Endodermal cell (in vitro differentiated cells): ENCODE measurements around the gene IDE. TPM values are rescaled to one million over a fixed set of nuclear protein-coding genes. Genes with fewer than 3 reads are reported as not detected.

ENCODE experiments used
- DNase-seq: peaks from one replicate; pipeline ENCODE4 v3.0.0-alpha.2; 2017
- H3K27ac ChIP-seq: 2 replicates; pipeline ENCODE4 v1.5.1; 2013; ENCODE audit warnings: mild to moderate bottlenecking, low read depth, low read length, moderate library complexity
- H3K27me3 ChIP-seq: 2 replicates; pipeline ENCODE4 v1.6.1; 2013; ENCODE audit warnings: mild to moderate bottlenecking, low read length, moderate library complexity; ENCODE audit not compliant: insufficient read depth, control insufficient read depth, poor library complexity, severe bottlenecking
- H3K36me3 ChIP-seq: 2 replicates; pipeline ENCODE4 v1.7.0; 2013; ENCODE audit warnings: mild to moderate bottlenecking, low read length, moderate library complexity; ENCODE audit not compliant: control insufficient read depth, insufficient read depth
- H3K4me1 ChIP-seq: one replicate; pipeline ENCODE4 v1.7.0; 2013; ENCODE audit warnings: low read length; ENCODE audit not compliant: control insufficient read depth, insufficient read depth
- H3K4me3 ChIP-seq: 2 replicates; pipeline ENCODE4 v1.5.1; 2013; ENCODE audit warnings: mild to moderate bottlenecking, low read length, moderate library complexity
- H3K9ac ChIP-seq: 2 replicates; pipeline ENCODE4 v1.6.1; 2013; ENCODE audit warnings: mild to moderate bottlenecking, low read length, moderate library complexity; ENCODE audit not compliant: poor library complexity, severe bottlenecking; ENCODE audit errors: extremely low read depth
- H3K9me3 ChIP-seq: 2 replicates; pipeline ENCODE4 v1.6.1; 2013; ENCODE audit warnings: mild to moderate bottlenecking, low read length, moderate library complexity; ENCODE audit not compliant: control insufficient read depth
- H3K27ac Mint-ChIP-seq: 2 replicates; pipeline ENCODE4 v1.8.0; 2020; ENCODE audit warnings: mixed read lengths
- H3K27me3 Mint-ChIP-seq: 2 replicates; pipeline ENCODE4 v1.8.0; 2021; ENCODE audit warnings: mild to moderate bottlenecking, mixed read lengths; ENCODE audit not compliant: insufficient read depth
- H3K36me3 Mint-ChIP-seq: 2 replicates; pipeline ENCODE4 v1.8.0; 2020; ENCODE audit warnings: low read depth, mixed read lengths
- H3K4me1 Mint-ChIP-seq: 2 replicates; pipeline ENCODE4 v1.8.0; 2020; ENCODE audit warnings: mixed read lengths
- H3K4me3 Mint-ChIP-seq: 2 replicates; pipeline ENCODE4 v1.8.0; 2020; ENCODE audit warnings: mild to moderate bottlenecking, moderate library complexity, mixed read lengths
- H3K9me3 Mint-ChIP-seq: 2 replicates; pipeline ENCODE4 v1.8.0; 2020; ENCODE audit warnings: mild to moderate bottlenecking, mixed read lengths
- CTCF ChIP-seq: fragments of 200-600 bp; sonication (generic); conservative IDR thresholded peaks from 2 replicates; pipeline ENCODE4 v1.5.0; 2021; ENCODE audit warnings: antibody characterized with exemption, mild to moderate bottlenecking
- WGBS, 2 experiments: methylation state at CpG; one replicate each; pipeline versions ENCODE4 v1.1.5 to v1.1.7; 2013; ENCODE audit warnings: missing lambda C conversion rate in 2 of 2, mixed read lengths in 1 of 2; ENCODE audit not compliant: insufficient coverage in 1 of 2, insufficient read length in 1 of 2; 5-methylcytosine and 5-hydroxymethylcytosine counted together
- total RNA-seq, 2 donors: library from RNA; stranded (reverse); fragmentation: NEBNext Ultra II Directional in 1 of 2; extraction: Animal tissue kit (Norgen Biotek cat#: 25700) in 1 of 2; gene quantifications; 2 replicates in 1 of 2; 3 replicates in 1 of 2; pipeline ENCODE4 v1.2.1, GENCODE V29; 2021

IDE gene
- total RNA-seq, 2 donors from 2014 or later = 56.3 to 63.3 TPM

- peak; percentile 69 for DNase-seq
- WGBS, 2 experiments = 59 to 100% methylated on average over 1 to 3 of the region's 3 CpGs
- TF ChIP-seq CTCF = peak; percentile 91
- Mint-ChIP-seq H3K27me3 (no peaks in the 10 kb centered on the region), H3K27ac (no peak overlapping the region), H3K36me3 (peaks cover 18% of the 10 kb centered on the region), H3K4me1 (no peaks in the 10 kb centered on the region), H3K4me3 (no peak overlapping the region), H3K9me3 (no peaks in the 10 kb centered on the region)
- H3K27me3 ChIP-seq = no peaks in the 10 kb centered on the region
- H3K4me1 ChIP-seq = no peaks in the 10 kb centered on the region
- no peak overlapping the region for H3K27ac ChIP-seq
- no peaks in the 10 kb centered on the region for H3K9me3 ChIP-seq
- peaks cover 39% of the 10 kb centered on the region for H3K36me3 ChIP-seq
- H3K4me3 ChIP-seq = no peak overlapping the region
- no peak overlapping the region for H3K9ac ChIP-seq
These were observed 56.7 kb downstream of the IDE start for GRCh38 chr10:92517034-92517655.

- Histone ChIP-seq H3K9ac (no peak overlapping the region), H3K4me3 (no peak overlapping the region), H3K27ac (no peak overlapping the region), H3K27me3 (no peaks in the 10 kb centered on the region), H3K36me3 (peaks cover 44% of the 10 kb centered on the region), H3K4me1 (peaks cover 8% of the 10 kb centered on the region), H3K9me3 (no peaks in the 10 kb centered on the region)
- TF ChIP-seq CTCF = no peak
- no peak overlapping the region for H3K4me3 Mint-ChIP-seq
- H3K4me1 Mint-ChIP-seq = peaks cover 6% of the 10 kb centered on the region
- no peak for DNase-seq
- H3K9me3 Mint-ChIP-seq = no peaks in the 10 kb centered on the region
- H3K27me3 Mint-ChIP-seq = no peaks in the 10 kb centered on the region
- WGBS, 2 experiments = 80 to 97% methylated on average over 1 to 2 of the region's 2 CpGs
- H3K36me3 Mint-ChIP-seq = peaks cover 41% of the 10 kb centered on the region
- no peak overlapping the region for H3K27ac Mint-ChIP-seq
These were observed 65.0 kb downstream of the IDE start for GRCh38 chr10:92508866-92509265.

GRCh38 chr10:92506336-92506735, 67.6 kb downstream of the IDE start:
- Mint-ChIP-seq H3K4me3 (no peak overlapping the region), H3K27me3 (no peaks in the 10 kb centered on the region), H3K9me3 (no peaks in the 10 kb centered on the region), H3K27ac (no peak overlapping the region), H3K4me1 (peaks cover 6% of the 10 kb centered on the region), H3K36me3 (peaks cover 42% of the 10 kb centered on the region)
- 83 to 86% methylated on average over 1 to 2 of the region's 2 CpGs for WGBS, 2 experiments
- no peaks in the 10 kb centered on the region for H3K9me3 ChIP-seq
- peaks cover 8% of the 10 kb centered on the region for H3K4me1 ChIP-seq
- no peak overlapping the region for H3K27ac ChIP-seq
- no peak overlapping the region for H3K9ac ChIP-seq
- H3K4me3 ChIP-seq = peak overlapping the region; percentile 54
- DNase-seq = no peak
- TF ChIP-seq CTCF = no peak
- peaks cover 42% of the 10 kb centered on the region for H3K36me3 ChIP-seq
- H3K27me3 ChIP-seq = no peaks in the 10 kb centered on the region
